ENCODE results near the gene PLIN1. TPM values are rescaled to one million over a fixed set of nuclear protein-coding genes. Genes with fewer than 3 reads are reported as not detected.

The PLIN1 gene
- total RNA-seq, 1 experiment from 2014 or later, result 0.09 TPM

DNA sequence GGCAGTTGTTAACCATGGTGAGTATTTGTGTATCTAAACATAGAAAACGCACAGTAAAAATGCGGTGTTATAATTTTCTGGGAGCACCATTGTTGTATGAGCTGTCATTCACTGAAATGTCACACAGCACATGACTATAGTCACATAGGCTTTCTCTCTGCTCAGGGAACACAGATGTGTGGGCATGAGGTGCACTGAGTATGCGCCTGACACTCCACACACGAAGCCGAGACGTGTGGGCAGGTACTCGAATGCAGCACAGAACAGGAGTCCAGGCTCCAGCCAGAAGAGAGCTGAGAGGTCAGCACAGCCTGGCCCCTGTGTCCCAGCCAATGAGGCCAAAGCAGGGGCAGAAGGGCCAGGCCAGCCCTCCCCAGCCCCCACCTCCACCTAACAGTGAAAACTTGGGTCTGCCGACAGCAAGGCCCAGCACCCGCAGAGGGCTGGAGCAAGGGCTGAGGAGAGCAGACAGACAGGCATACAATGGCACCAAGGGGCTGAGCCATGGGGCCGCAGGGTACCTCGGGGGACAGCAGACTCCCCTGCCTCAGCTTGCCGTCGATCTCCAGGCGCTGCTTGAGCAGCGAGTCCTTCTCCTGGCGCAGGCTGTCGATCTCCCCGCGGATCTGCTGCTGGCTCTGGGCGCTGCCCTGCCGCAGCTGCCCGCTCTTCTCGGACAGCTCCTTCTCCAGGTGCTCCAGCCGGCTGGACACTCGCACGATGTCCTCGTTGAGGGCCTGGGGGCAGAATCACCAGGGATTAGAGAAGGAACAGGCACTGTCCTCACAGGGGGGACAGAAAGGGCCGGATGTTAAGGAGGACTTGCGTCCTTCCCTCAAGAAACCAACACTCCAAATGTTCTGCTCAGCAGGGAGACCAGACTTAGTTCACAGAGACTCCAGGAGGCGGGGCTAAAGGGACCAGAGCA lies 47.9 kb downstream of the PLIN1 start:
- Histone ChIP-seq H4K5ac (ENCODE audit: insufficient read length, low read depth, low read length) (no peak overlapping the region), H3K56ac (ENCODE audit: insufficient read length, low read depth, low read length) (no peak overlapping the region), H3K18ac (ENCODE audit: insufficient read length, low read depth, low read length) (no peak overlapping the region), H3K14ac (ENCODE audit: insufficient read depth, low read length) (no peak overlapping the region), H2BK20ac (ENCODE audit: low read depth, low read length, poor library complexity, severe bottlenecking) (no peak overlapping the region), H3K79me1 (ENCODE audit: insufficient read depth, low read depth, low read length, poor library complexity, severe bottlenecking) (no peaks in the 10 kb centered on the region), H2BK5ac (ENCODE audit: insufficient read length, low read length) (no peak overlapping the region), H3K23me2 (ENCODE audit: insufficient read length, low read depth, low read length, poor library complexity, severe bottlenecking) (no peaks in the 10 kb centered on the region), H3K79me2 (ENCODE audit: insufficient read depth, low read length) (no peaks in the 10 kb centered on the region), H2BK15ac (ENCODE audit: low read depth, low read length) (no peak overlapping the region), H3K23ac (ENCODE audit: insufficient read length, low read depth, low read length) (no peak overlapping the region), H2AFZ (ENCODE audit: low read length) (no peak overlapping the region), H3T11ph (ENCODE audit: low read length) (no peak overlapping the region), H3K9ac (ENCODE audit: extremely low read depth, insufficient read length, low read length) (no peak overlapping the region), H3K4me2 (ENCODE audit: insufficient read depth, insufficient read length, low read length) (no peak overlapping the region), H2AK5ac (ENCODE audit: insufficient read length, low read length) (no peak overlapping the region), H3K4me1 (ENCODE audit: insufficient read depth, low read length) (no peaks in the 10 kb centered on the region), H3K9me3 (ENCODE audit: control insufficient read depth, low read depth, low read length) (no peaks in the 10 kb centered on the region), H4K91ac (ENCODE audit: insufficient read length, low read depth, low read length) (no peak overlapping the region), H3K27me3 (ENCODE audit: insufficient read depth, low read length) (no peaks in the 10 kb centered on the region), H4K8ac (replicated peaks; ENCODE audit: insufficient read length, low read depth, low read length) (no peak overlapping the region), H4K20me1 (ENCODE audit: control insufficient read depth, insufficient read depth, insufficient read length) (no peaks in the 10 kb centered on the region), H2BK120ac (ENCODE audit: low read depth, low read length, poor library complexity, severe bottlenecking) (no peak overlapping the region), H3K4ac (ENCODE audit: low read depth, low read length) (no peak overlapping the region), H3K27ac (ENCODE audit: insufficient read length, low read depth, low read length) (no peak overlapping the region), H2BK12ac (ENCODE audit: insufficient read length, low read depth, low read length) (no peak overlapping the region)
- no peak for DNase-seq
- TF ChIP-seq CTCF (conservative IDR thresholded peaks at IDR 0.05), result no peak
- peaks cover 26 to 39% of the 10 kb centered on the region in 2 experiments for H3K9me3 Mint-ChIP-seq
- no peak overlapping the region for H3K4me3 Mint-ChIP-seq
- peaks cover 5% of the 10 kb centered on the region for H3K27me3 Mint-ChIP-seq (ENCODE audit: low read depth)
- WGBS (ENCODE audit: extremely low coverage, insufficient read length, low lambda C conversion rate), result no CpG with 5 or more reads among the region's 30 CpGs
- H3K27ac Mint-ChIP-seq, result peak overlapping the region in 1 of 3 experiments; percentile 72; a peak in 2 of 7 replicates
- peaks cover 0 to 4% of the 10 kb centered on the region in 2 experiments; a peak in 1 of 4 replicates for H3K4me1 Mint-ChIP-seq
- H3K36me3 Mint-ChIP-seq (ENCODE audit: insufficient read depth in 1 of 3, low read depth in 3 of 3), result peaks cover 72 to 92% (median 87%) of the 10 kb centered on the region in 3 experiments
